ENCODE data around the gene GANAB. TPM values are rescaled to one million over a fixed set of nuclear protein-coding genes. Genes with fewer than 3 reads are reported as not detected.
"Not testable (repeated sequence)": the region's sequence is repeated elsewhere in the genome, so short reads cannot be mapped to it uniquely, and the experiment has no call there.

Gene GANAB
- total RNA-seq, 4 donors from 2014 or later: 158 to 297 (median 201) TPM

DNA sequence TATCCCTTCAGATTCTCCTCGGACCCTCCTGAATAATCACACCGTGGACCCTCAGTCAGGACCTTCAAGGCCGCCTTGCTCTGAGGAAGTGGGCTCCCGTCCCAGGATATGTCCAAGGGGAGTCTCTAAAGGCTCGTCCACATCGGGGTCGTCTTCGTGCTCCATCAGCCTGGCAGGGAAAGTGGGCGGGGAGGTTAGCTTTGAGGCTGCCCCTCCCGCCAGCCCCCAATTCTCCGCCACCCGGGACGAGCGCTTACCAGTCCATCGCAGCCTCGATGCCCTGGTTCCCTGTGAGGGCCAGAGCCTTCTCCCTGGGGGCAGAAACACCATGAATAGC lies 32.0 kb upstream of the GANAB start:
- TF ChIP-seq, protein P1, sequence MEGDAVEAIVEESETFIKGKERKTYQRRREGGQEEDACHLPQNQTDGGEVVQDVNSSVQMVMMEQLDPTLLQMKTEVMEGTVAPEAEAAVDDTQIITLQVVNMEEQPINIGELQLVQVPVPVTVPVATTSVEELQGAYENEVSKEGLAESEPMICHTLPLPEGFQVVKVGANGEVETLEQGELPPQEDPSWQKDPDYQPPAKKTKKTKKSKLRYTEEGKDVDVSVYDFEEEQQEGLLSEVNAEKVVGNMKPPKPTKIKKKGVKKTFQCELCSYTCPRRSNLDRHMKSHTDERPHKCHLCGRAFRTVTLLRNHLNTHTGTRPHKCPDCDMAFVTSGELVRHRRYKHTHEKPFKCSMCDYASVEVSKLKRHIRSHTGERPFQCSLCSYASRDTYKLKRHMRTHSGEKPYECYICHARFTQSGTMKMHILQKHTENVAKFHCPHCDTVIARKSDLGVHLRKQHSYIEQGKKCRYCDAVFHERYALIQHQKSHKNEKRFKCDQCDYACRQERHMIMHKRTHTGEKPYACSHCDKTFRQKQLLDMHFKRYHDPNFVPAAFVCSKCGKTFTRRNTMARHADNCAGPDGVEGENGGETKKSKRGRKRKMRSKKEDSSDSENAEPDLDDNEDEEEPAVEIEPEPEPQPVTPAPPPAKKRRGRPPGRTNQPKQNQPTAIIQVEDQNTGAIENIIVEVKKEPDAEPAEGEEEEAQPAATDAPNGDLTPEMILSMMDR (IDR thresholded peaks at IDR 0.05): no peak
- TF ChIP-seq POLR2A (IDR thresholded peaks at IDR 0.05): no peak
- WGBS, 2 donors: 5 to 14% methylated on average over 9 to 10 of the region's 16 CpGs
- no peaks in the 10 kb centered on the region for H3K27me3 ChIP-seq
- intact Hi-C loops (cut with DNase I): no loop called here
- H3K4me3 ChIP-seq (replicated peaks in 1 of 3): peak overlapping the region; percentile 69 to 98 (median 82)
- no peak for DNase-seq
- H3K4me1 ChIP-seq: peaks cover 6 to 20% of the 10 kb centered on the region in 2 donors
- H3K36me3 ChIP-seq: peaks cover 12% of the 10 kb centered on the region in 2 donors
- peak overlapping the region; percentile 77 to 82 (median 80) for H3K27ac ChIP-seq
- H3K9me3 ChIP-seq: no peaks in the 10 kb centered on the region

DNA sequence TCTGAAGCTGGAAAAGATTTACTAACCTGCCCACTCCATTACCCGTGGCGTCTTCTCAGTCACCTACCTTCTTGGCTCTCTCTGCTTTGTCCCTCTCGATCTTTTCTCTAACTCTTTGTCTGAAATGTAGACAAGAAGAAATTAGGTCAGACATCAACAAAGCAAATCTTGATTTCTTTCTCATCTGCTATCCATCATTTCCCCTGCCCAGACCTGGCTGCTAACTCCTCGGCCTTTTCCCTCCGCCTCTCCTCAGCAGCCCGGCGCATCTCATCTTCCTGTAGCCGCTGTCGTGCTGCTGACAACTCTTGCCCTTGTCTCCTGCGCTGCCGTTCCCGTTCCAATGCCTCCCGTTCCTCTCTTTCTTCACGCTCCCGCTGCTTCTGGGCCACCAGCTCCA lies 31.3 kb upstream of the GANAB start:
- peak overlapping the region in 1 of 3 donors; percentile 82 for H3K4me3 ChIP-seq (replicated peaks in 1 of 3)
- intact Hi-C loops (cut with DNase I): no loop called here
- TF ChIP-seq, protein P1 (IDR thresholded peaks at IDR 0.05): no peak
- no peaks in the 10 kb centered on the region for H3K27me3 ChIP-seq
- no peaks in the 10 kb centered on the region for H3K9me3 ChIP-seq
- H3K4me1 ChIP-seq: peaks cover 8 to 27% of the 10 kb centered on the region in 2 donors
- H3K36me3 ChIP-seq: peaks cover 12% of the 10 kb centered on the region in 2 donors
- no peak for DNase-seq
- 83 to 85% methylated on average over 15 of the region's 15 CpGs for WGBS, 2 donors
- H3K27ac ChIP-seq: peak overlapping the region in 1 of 3 donors; percentile 82

DNA sequence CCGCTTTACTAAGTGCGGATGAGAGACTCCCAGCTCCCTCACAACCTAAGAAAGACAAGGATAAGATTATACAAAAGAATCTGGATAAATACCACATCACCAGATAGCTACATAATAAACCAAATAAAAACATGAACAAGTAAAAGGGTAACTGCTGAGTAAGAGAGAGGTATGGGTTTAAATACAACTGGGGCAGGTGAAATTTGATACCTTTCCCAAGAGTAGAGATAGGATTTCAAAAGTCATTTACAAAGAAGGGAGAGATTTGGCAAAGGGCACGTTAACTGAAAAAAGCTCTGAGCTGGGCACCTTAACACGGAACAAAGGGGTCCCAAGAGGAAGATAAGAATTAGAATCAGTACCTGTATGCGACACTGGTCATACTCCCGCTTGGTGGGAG lies 30.7 kb upstream of the GANAB start:
- H3K4me1 ChIP-seq: peaks cover 13 to 32% of the 10 kb centered on the region in 2 donors
- intact Hi-C loops (cut with DNase I): no loop called here
- WGBS, 2 donors: 84 to 86% methylated on average over 6 of the region's 6 CpGs
- H3K27me3 ChIP-seq: no peaks in the 10 kb centered on the region
- H3K9me3 ChIP-seq: no peaks in the 10 kb centered on the region
- no peak for DNase-seq
- TF ChIP-seq POLR2A (IDR thresholded peaks at IDR 0.05): no peak
- TF ChIP-seq, protein P1 (IDR thresholded peaks at IDR 0.05): no peak
- no peak overlapping the region for H3K27ac ChIP-seq
- no peak overlapping the region for H3K4me3 ChIP-seq (replicated peaks in 1 of 3)
- H3K36me3 ChIP-seq: peaks cover 12% of the 10 kb centered on the region in 2 donors

DNA sequence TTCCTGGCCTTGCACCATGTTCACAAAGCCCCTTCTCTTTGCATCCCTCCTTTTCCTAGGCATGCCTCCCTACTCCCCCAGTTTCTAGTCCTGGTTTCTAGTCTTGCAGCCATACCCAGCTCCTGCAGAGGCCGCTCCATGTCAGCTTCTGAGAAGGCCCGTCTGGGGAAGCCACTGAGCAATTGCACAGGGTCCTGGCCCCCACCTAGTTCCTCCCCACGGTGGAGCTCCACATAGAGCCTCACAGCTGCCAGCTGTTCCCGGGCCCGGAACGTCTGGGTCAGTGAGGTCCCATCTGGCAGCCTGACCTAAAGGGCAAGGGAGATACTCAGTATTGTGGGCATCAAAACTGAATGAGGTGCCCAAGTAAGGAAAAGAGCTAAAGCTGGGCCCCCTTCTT lies 30.3 kb upstream of the GANAB start:
- intact Hi-C loops (cut with DNase I): no loop called here
- TF ChIP-seq, protein P1 (IDR thresholded peaks at IDR 0.05): no peak
- TF ChIP-seq POLR2A (IDR thresholded peaks at IDR 0.05): no peak
- Histone ChIP-seq H3K4me1 (peaks cover 13 to 33% of the 10 kb centered on the region in 2 donors), H3K27me3 (no peaks in the 10 kb centered on the region), H3K36me3 (peaks cover 12% of the 10 kb centered on the region in 2 donors), H3K4me3 (replicated peaks in 1 of 3) (no peak overlapping the region), H3K27ac (no peak overlapping the region), H3K9me3 (no peaks in the 10 kb centered on the region)
- 76 to 77% methylated on average over 6 of the region's 6 CpGs for WGBS, 2 donors
- no peak for DNase-seq

DNA sequence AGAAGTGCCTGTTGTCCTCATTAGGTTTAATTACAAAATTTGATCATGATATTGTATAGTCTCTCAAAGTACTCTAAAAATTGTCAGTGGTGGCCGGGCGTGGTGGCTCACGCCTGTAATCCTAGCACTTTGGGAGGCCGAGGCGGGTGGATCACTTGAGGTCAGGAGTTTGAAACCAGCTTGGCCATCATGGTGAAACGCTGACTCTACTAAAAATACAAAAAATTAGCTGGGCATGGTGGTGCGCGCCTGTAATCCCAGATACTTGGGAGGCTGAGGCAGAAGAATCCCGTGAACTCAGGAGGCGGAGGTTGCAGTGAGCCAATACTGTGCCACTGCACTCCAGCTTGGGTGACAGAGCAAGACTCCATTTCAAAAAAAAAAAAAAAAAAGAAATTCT lies 29.0 kb upstream of the GANAB start:
- H3K4me3 ChIP-seq (replicated peaks in 1 of 3); H3K27ac ChIP-seq; H3K27me3 ChIP-seq; DNase-seq; H3K9me3 ChIP-seq; intact Hi-C loops (cut with DNase I): not testable (repeated sequence)
- WGBS, 2 donors: 88 to 98% methylated on average over 10 of the region's 10 CpGs
- H3K36me3 ChIP-seq: peaks cover 12% of the 10 kb centered on the region in 2 donors
- H3K4me1 ChIP-seq: peaks cover 17 to 39% of the 10 kb centered on the region in 2 donors

DNA sequence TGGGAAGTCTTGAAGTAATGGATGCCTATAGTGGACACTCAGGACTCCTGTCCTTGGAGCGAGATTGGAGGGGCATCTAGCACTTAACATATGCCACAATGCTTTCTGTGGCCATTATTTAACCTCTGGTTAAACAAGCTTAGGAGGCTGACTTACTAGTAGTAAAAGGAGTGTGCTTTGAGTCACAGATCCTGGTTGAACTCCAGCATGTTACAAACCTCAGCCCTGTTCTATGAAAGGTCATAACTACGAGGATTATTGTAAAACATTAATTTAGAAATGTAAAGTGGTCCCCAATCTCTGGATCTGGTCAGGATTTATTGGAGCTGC lies 26.7 kb upstream of the GANAB start:
- H3K4me3 ChIP-seq (replicated peaks in 1 of 3): no peak overlapping the region
- H3K27ac ChIP-seq: no peak overlapping the region
- intact Hi-C loops (cut with DNase I): no loop called here
- no peaks in the 10 kb centered on the region for H3K9me3 ChIP-seq
- TF ChIP-seq POLR2A (IDR thresholded peaks at IDR 0.05): no peak
- TF ChIP-seq, protein P1 (IDR thresholded peaks at IDR 0.05): no peak
- peaks cover 12% of the 10 kb centered on the region in 2 donors for H3K36me3 ChIP-seq
- DNase-seq: no peak
- H3K4me1 ChIP-seq: peaks cover 13 to 33% of the 10 kb centered on the region in 2 donors
- WGBS, 2 donors: 89 to 98% methylated on average over 2 of the region's 2 CpGs
- H3K27me3 ChIP-seq: no peaks in the 10 kb centered on the region

All from thyroid gland (tissue), 4 donors.